Fibroblast of the aortic adventitia (primary cell): ENCODE results near the gene PRMT6. TPM values are rescaled to one million over a fixed set of nuclear protein-coding genes. Genes with fewer than 3 reads are reported as not detected.

Experiments used
- DNase-seq: peaks from one replicate; pipeline ENCODE4 v3.0.0-alpha.2; 2010; ENCODE audit warnings: low read depth
- H3K4me3 ChIP-seq: 2 replicates; pipeline ENCODE4 v1.5.1; 2011; ENCODE audit warnings: low read depth, mild to moderate bottlenecking, control low read depth, low read length, moderate library complexity
- CTCF ChIP-seq: IDR thresholded peaks from 2 replicates; pipeline ENCODE4 v1.5.1; 2011; ENCODE audit warnings: mild to moderate bottlenecking, low read length, control low read depth, inconsistent platforms; ENCODE audit not compliant: insufficient read depth
- total RNA-seq: library from RNA; depleted of rRNA; stranded (reverse); fragments of >200 nt; gene quantifications from 2 replicates; pipeline ENCODE4 v1.2.3, GENCODE V29; 2012; ENCODE audit warnings: low replicate concordance

Gene PRMT6
- total RNA-seq, 1 donor, result 18.3 TPM

DNA sequence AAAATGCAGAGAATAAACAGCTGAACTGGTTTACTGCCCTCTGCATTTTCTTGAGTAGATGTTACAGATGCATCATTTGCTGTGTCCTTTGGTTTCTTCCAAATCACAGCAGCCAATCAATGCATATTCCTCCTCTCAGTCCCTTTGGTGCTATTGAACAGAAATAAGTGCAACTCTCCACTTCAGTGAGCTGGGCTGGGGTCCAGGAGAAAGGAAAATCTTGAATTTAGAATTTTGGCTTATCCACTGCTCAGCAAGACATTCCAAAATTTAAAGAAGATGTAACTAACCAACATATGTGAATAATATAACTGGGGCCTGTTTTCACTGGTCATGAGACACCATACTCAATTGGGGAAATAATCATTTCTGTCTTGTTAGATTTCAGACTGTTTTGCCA lies 39.2 kb downstream of the PRMT6 start:
- no peak for DNase-seq
- no peak overlapping the region for H3K4me3 ChIP-seq
- TF ChIP-seq CTCF, result no peak

DNA sequence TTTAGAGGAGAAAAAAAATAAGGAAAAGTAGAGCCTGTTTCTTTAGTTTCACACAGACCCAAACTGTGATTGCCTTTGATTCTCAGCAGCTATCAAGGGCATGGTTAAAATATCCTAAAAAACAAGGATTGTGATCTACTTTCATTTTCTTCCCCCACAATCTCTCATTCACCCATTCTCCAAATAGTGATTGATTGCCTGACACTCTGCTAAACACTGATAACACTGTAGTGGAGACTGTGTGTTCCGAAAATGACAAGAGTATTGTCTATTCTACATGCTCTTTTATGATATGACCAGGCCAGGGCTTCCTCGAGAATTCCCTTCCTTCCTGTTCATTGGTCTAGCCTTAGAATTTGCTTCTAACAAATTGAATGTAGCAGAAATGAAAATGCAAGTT lies 40.2 kb downstream of the PRMT6 start:
- DNase-seq, result no peak
- H3K4me3 ChIP-seq, result no peak overlapping the region
- no peak for TF ChIP-seq CTCF

DNA sequence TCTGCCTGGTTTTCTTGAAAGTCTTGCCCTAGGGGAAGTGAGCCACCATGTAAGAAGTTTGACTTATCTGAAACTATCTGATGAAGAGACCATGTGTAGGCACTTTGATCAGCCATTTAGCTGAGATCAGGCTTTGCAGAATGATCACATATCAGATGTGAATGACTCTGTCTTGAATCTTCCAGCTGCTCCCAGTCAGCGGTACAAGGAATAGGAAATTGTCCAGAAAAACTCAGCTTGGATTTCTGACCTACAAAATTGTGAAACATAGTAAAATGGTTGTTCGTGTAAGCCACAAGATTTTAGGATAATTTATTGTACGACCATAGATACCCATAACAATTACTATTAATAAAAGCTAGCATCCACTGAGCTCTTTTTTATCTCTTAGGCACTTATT lies 42.5 kb downstream of the PRMT6 start:
- no peak overlapping the region for H3K4me3 ChIP-seq
- no peak for DNase-seq
- no peak for TF ChIP-seq CTCF

- peak; percentile 2 for DNase-seq
- no peak for TF ChIP-seq CTCF
- H3K4me3 ChIP-seq, result no peak overlapping the region
Measured at GRCh38 chr1:107100331-107100984, 44.0 kb downstream of the PRMT6 start.

DNA sequence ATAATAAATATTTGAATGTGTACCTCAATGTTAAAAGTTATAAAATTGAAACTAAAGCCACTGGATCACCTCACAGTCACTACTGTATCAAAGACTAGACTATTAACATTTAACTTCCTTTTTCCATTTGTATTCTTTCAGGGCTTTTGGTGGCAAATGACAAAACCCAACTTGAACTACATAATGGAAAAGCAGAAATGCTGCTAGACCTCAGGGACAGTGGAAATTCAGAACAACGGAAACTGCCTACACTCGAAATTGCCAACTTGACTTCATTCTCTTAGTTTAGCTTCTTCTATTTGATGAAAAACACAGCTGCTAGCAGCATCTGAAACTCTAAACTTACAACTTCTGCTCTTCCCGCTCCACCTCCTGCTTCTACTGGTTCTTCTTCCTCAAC lies 49.4 kb downstream of the PRMT6 start:
- H3K4me3 ChIP-seq, result no peak overlapping the region
- DNase-seq, result no peak
- TF ChIP-seq CTCF, result no peak

Other genes with a start within 250 kb of the PRMT6 start
- gene NTNG1, start 84.4 kb downstream of the PRMT6 start, total RNA-seq, result 2.0 and 20.9 TPM in 2 replicates